Testis (tissue), 2 donors: ENCODE measurements around the gene PILRB.
"Not testable (repeated sequence)": the region's sequence is repeated elsewhere in the genome, so short reads cannot be mapped to it uniquely, and the experiment has no call there.

ENCODE experiments used
- POLR2A ChIP-seq: fragments of 450-650 bp; IDR thresholded peaks from one replicate; pipeline ENCODE4 v1.6.1; 2017; ENCODE audit warnings: antibody characterized with exemption, mild to moderate bottlenecking, moderate library complexity
- TF ChIP-seq, protein P1 (sequence below), 3 experiments: fragments of 450-650 bp in 2 of 3; fragments of 200-600 bp in 1 of 3; sonication (generic) in 1 of 3; IDR thresholded peaks; one replicate each; pipeline ENCODE4 v1.5.1; 2016 to 2019; ENCODE audit warnings: antibody characterized with exemption in 3 of 3, mild to moderate bottlenecking in 2 of 3, moderate library complexity in 1 of 3

DNA sequence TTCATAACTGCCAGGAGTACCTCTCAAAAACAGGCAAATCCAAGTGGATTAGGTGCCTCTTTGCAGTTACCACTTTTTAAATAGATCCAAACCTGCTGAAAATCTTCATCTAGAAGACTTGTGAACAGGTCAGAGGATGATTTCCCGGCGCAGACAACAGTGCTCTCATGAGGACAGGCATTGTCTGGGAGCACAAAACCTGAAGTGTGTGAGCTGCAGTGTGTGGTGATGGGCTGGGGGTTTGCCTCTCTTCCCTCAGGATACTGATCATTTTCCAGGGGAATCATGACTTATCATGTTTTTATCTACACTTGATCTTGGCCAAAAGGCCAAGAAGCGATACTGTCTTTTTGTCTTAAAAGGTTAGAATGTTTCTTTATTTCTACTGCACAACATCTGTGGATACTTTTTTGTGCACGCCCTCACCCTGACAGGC, 13.8 kb upstream of the PILRB start:
- TF ChIP-seq, protein P1, sequence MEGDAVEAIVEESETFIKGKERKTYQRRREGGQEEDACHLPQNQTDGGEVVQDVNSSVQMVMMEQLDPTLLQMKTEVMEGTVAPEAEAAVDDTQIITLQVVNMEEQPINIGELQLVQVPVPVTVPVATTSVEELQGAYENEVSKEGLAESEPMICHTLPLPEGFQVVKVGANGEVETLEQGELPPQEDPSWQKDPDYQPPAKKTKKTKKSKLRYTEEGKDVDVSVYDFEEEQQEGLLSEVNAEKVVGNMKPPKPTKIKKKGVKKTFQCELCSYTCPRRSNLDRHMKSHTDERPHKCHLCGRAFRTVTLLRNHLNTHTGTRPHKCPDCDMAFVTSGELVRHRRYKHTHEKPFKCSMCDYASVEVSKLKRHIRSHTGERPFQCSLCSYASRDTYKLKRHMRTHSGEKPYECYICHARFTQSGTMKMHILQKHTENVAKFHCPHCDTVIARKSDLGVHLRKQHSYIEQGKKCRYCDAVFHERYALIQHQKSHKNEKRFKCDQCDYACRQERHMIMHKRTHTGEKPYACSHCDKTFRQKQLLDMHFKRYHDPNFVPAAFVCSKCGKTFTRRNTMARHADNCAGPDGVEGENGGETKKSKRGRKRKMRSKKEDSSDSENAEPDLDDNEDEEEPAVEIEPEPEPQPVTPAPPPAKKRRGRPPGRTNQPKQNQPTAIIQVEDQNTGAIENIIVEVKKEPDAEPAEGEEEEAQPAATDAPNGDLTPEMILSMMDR (IDR thresholded peaks at IDR 0.05), result not testable (repeated sequence)
- not testable (repeated sequence) for TF ChIP-seq POLR2A
